ENCODE measurements around the gene FOXRED1. TPM values are rescaled to one million over a fixed set of nuclear protein-coding genes. Genes with fewer than 3 reads are reported as not detected.

The FOXRED1 gene
- total RNA-seq, 4 donors from 2014 or later, result 12.5 to 20.8 (median 16.2) TPM

DNA sequence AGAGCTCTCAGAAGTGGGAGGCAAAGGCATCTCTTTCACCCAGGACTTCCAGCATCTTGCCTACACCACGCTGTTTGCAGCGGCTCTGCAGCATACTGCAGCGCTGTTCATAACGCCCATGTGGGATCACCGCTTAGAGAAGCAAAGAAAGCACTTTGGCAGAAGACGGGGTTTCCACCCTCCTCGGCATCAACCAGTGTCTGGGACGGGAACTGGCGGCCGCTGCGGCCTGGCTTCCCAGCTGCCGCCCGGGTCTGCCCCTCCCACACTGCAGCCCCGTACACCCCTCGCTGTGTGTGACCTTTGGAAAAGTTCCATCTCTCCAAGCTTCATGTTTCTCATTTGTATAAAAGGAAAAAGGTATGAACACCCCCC lies 13.4 kb downstream of the FOXRED1 start:
- Histone ChIP-seq H3K27me3 (no peaks in the 10 kb centered on the region), H3K4me3 (peak overlapping the region; percentile 72 to 88 (median 84)), H3K36me3 (peaks cover 0 to 1% of the 10 kb centered on the region in 2 donors), H3K4me1 (peaks cover 11 to 21% of the 10 kb centered on the region in 2 donors), H3K9me3 (no peaks in the 10 kb centered on the region), H3K27ac (peak overlapping the region; percentile 85 to 95 (median 92))
- no peak for TF ChIP-seq POLR2A (IDR thresholded peaks at IDR 0.05)
- TF ChIP-seq CTCF (IDR thresholded peaks at IDR 0.05 in 4 of 5, conservative IDR thresholded peaks at IDR 0.05 in 1 of 5), result no peak
- in situ Hi-C loops (cut with MboI; ENCODE audit: low sequenced_read_pairs in 4 of 4), result no loop called here
- peak; percentile 20 to 44 for DNase-seq
- intact Hi-C loops (cut with DNase I; ENCODE audit: low total_unique reads), result no loop called here
- ATAC-seq, result peak; percentile 59 to 63

DNA sequence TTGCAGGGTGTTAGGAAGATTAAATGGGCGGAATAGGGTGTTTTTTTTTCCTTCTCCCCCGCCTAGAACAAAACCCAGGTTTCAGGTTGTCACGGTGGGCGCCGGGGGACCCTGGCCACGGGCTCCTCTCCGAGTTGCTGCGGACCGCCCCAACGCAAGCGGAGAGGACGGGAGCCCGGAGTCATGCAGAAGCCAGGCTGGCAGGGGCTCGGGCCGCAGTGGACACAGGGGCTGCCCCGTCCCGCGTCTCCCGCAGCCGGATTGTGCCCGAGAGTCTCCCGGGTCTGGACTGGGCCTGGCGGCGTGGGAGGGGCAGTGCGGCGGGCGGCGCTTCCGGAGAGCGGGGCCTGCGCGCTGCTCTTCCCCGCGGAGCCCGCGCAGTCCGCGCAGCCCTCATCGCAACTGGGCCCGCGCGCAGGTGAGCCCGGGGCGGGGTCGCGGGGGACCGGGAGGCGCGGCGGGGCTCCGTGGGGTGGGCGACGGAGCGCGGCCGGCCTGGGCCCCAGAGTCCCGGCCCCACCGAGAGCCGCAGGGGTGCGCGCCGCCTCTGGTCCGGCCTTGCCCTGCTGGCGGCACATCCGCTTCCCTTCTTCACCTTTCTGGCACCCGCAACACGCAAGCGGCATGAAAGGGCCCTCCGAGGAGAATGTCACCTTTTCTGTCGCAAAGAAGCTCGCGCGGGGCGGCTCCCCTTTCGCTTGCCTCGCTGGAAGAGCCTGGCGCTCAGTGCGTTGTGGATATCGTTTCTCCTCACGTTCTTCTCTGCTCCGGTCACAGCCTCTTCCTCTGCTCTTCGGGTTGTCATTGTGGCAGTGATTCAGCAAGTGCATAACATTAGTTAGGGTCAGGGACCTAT lies 14.0 kb downstream of the FOXRED1 start, which contains the start of gene TIRAP:
TIRAP (plus strand) TSS at position 358 of the 856 bp plus-strand sequence. CDS start 7,802 bp downstream, outside the sequence.
- in situ Hi-C loops (cut with MboI; ENCODE audit: low sequenced_read_pairs in 4 of 4) (no loop called here), intact Hi-C loops (cut with DNase I; ENCODE audit: low total_unique reads) (loop anchor here (1.0 kb wide), 2 partner anchors 15 to 21 kb away; partner anchors contain the start of genes DCPS and SRPRA)
- peaks cover 11 to 21% of the 10 kb centered on the region in 2 donors for H3K4me1 ChIP-seq

GRCh38 chr11:126284829-126285228 lies 15.9 kb downstream of the FOXRED1 start:
- in situ Hi-C loops (cut with MboI; ENCODE audit: low sequenced_read_pairs in 4 of 4) (no loop called here), intact Hi-C loops (cut with DNase I; ENCODE audit: low total_unique reads) (no loop called here)
- no peaks in the 10 kb centered on the region for H3K27me3 ChIP-seq
- peaks cover 11 to 21% of the 10 kb centered on the region in 2 donors for H3K4me1 ChIP-seq
- H3K4me3 ChIP-seq, result no peak overlapping the region
- H3K9me3 ChIP-seq, result no peaks in the 10 kb centered on the region
- ATAC-seq (no peak), DNase-seq (peak in 1 of 2 donors; percentile 48)
- no peaks in the 10 kb centered on the region for H3K36me3 ChIP-seq
- no peak for TF ChIP-seq POLR2A (IDR thresholded peaks at IDR 0.05)
- TF ChIP-seq CTCF (IDR thresholded peaks at IDR 0.05 in 4 of 5, conservative IDR thresholded peaks at IDR 0.05 in 1 of 5), result no peak
- no peak overlapping the region for H3K27ac ChIP-seq

More for the DNA sequence above, 14.0 kb downstream of the FOXRED1 start, which contains the start of gene TIRAP:
- TF ChIP-seq CTCF (IDR thresholded peaks at IDR 0.05 in 4 of 5, conservative IDR thresholded peaks at IDR 0.05 in 1 of 5) (peak; percentile 27 to 52 (median 39)), POLR2A (IDR thresholded peaks at IDR 0.05) (peak; percentile 39 to 42)
- Histone ChIP-seq H3K27ac (peak within 1 kb of the TSS; percentile 85 to 95 (median 92)), H3K9me3 (no peaks in the 10 kb centered on the region), H3K27me3 (no peaks in the 10 kb centered on the region), H3K36me3 (no peaks in the 10 kb centered on the region), H3K4me3 (peak within 1 kb of the TSS; percentile 72 to 88 (median 84))
- peak; percentile 83 to 86 for ATAC-seq
- DNase-seq, result peak; percentile 30 to 59

- intact Hi-C loops (cut with DNase I; ENCODE audit: low total_unique reads), result no loop called here
- H3K9me3 ChIP-seq, result no peaks in the 10 kb centered on the region
- DNase-seq (no peak), ATAC-seq (no peak)
- H3K36me3 ChIP-seq, result peaks cover 0 to 31% of the 10 kb centered on the region in 2 donors
- H3K27ac ChIP-seq, result no peak overlapping the region
- no peak overlapping the region for H3K4me3 ChIP-seq
- no peak for TF ChIP-seq CTCF (IDR thresholded peaks at IDR 0.05 in 4 of 5, conservative IDR thresholded peaks at IDR 0.05 in 1 of 5)
- no peak for TF ChIP-seq POLR2A (IDR thresholded peaks at IDR 0.05)
- in situ Hi-C loops (cut with MboI; ENCODE audit: low sequenced_read_pairs in 4 of 4), result no loop called here
- no peaks in the 10 kb centered on the region for H3K27me3 ChIP-seq
- peaks cover 2 to 14% of the 10 kb centered on the region in 2 donors for H3K4me1 ChIP-seq
Observed at GRCh38 chr11:126288237-126288636, 19.3 kb downstream of the FOXRED1 start.
